Peyer's patch (tissue), 4 donors: Measurements from ENCODE around the gene LAIR2.

Source experiments
- CTCF ChIP-seq, 6 experiments: fragments of 450-650 bp in 4 of 6; fragments of 200-600 bp in 2 of 6; sonication (generic) in 1 of 6; IDR thresholded peaks; one replicate each; pipeline ENCODE4 v1.5.1; 2017 to 2019; ENCODE audit warnings: antibody characterized with exemption in 6 of 6, mild to moderate bottlenecking in 3 of 6, moderate library complexity in 1 of 6
- POLR2A ChIP-seq, 2 donors: fragments of 450-650 bp; IDR thresholded peaks; one replicate each; pipeline ENCODE4 v1.5.1; 2017; ENCODE audit warnings: antibody characterized with exemption in 2 of 2, mild to moderate bottlenecking in 2 of 2, moderate library complexity in 2 of 2

- TF ChIP-seq CTCF (IDR thresholded peaks at IDR 0.05) (no peak), POLR2A (IDR thresholded peaks at IDR 0.05) (no peak)
These were observed 34.3 kb downstream of the LAIR2 start for GRCh38 chr19:54536956-54537355.
